OCI-LY1 (cell line): ENCODE measurements around the gene ADK.
A peak's percentile ranks its signal among the peaks of the same experiment; 100 is the strongest.

Source experiments
- H2AFZ ChIP-seq: fragments of 200-600 bp; sonication (generic), shearing (Covaris generic); 2 replicates; pipeline ENCODE4 v1.6.0; 2014; ENCODE audit warnings: antibody characterized with exemption, mild to moderate bottlenecking, low read length
- H3F3A ChIP-seq: fragments of 200-600 bp; sonication (generic), shearing (Covaris generic); 2 replicates; pipeline ENCODE4 v1.6.0; 2014; ENCODE audit warnings: mild to moderate bottlenecking, antibody characterized with exemption, low read length, moderate library complexity; ENCODE audit not compliant: insufficient read depth
- H3K27ac ChIP-seq: fragments of 200-600 bp; sonication (generic); 2 replicates; pipeline ENCODE4 v1.5.1; 2014; ENCODE audit warnings: low read length, mixed run types, mild to moderate bottlenecking, low read depth; ENCODE audit not compliant: poor library complexity, severe bottlenecking
- H3K27me3 ChIP-seq: fragments of 200-600 bp; sonication (generic); 2 replicates; pipeline ENCODE4 v1.6.0; 2014; ENCODE audit warnings: antibody characterized with exemption, mild to moderate bottlenecking, low read length, moderate library complexity; ENCODE audit not compliant: insufficient read depth
- H3K36me3 ChIP-seq: fragments of 200-600 bp; sonication (generic); 2 replicates; pipeline ENCODE4 v1.6.1; 2014; ENCODE audit warnings: mild to moderate bottlenecking, antibody characterized with exemption, low read length, moderate library complexity, mixed read lengths; ENCODE audit not compliant: insufficient read depth
- H3K4me1 ChIP-seq: fragments of 200-600 bp; sonication (generic); 2 replicates; pipeline ENCODE4 v1.5.1; 2014; ENCODE audit warnings: mild to moderate bottlenecking, low read length, moderate library complexity; ENCODE audit not compliant: insufficient read depth, severe bottlenecking
- H3K4me2 ChIP-seq: fragments of 200-600 bp; sonication (generic), shearing (Covaris generic); 2 replicates; pipeline ENCODE4 v1.6.1; 2014; ENCODE audit warnings: low read length
- H3K4me3 ChIP-seq: fragments of 200-600 bp; sonication (generic); 2 replicates; pipeline ENCODE4 v1.5.1; 2014; ENCODE audit warnings: low read length, low read depth, mild to moderate bottlenecking, mixed read lengths; ENCODE audit not compliant: poor library complexity, severe bottlenecking
- H3K79me2 ChIP-seq: fragments of 200-600 bp; shearing (Covaris generic); 2 replicates; pipeline ENCODE4 v1.6.1; 2016; ENCODE audit warnings: mixed run types, low read length, mixed read lengths; ENCODE audit not compliant: insufficient read depth
- H3K9ac ChIP-seq: fragments of 200-600 bp; sonication (generic), shearing (Covaris generic); 2 replicates; pipeline ENCODE4 v1.6.1; 2014; ENCODE audit warnings: mild to moderate bottlenecking, low read length, mixed read lengths
- H3K9me2 ChIP-seq: fragments of 200-600 bp; sonication (generic), shearing (Covaris generic); 2 replicates; pipeline ENCODE4 v1.6.1; 2014; ENCODE audit warnings: low read depth, mild to moderate bottlenecking, low read length, mixed read lengths
- H3K9me3 ChIP-seq: fragments of 200-600 bp; shearing (Covaris generic); 2 replicates; pipeline ENCODE4 v1.6.1; 2014; ENCODE audit warnings: low read length, mixed read lengths
- H4K20me1 ChIP-seq: fragments of 200-600 bp; sonication (generic), shearing (Covaris generic); 2 replicates; pipeline ENCODE4 v1.6.0; 2016; ENCODE audit warnings: mild to moderate bottlenecking, low read length; ENCODE audit not compliant: insufficient read depth
- CTCF ChIP-seq: fragments of 200-600 bp; sonication (generic), shearing (Covaris generic); IDR thresholded peaks from 2 replicates; pipeline ENCODE4 v1.5.1; 2017; ENCODE audit warnings: mild to moderate bottlenecking, antibody characterized with exemption, low read length, moderate library complexity, mixed read lengths
- EZH2 ChIP-seq: fragments of 200-600 bp; sonication (generic), shearing (Covaris generic); IDR thresholded peaks from 2 replicates; pipeline ENCODE4 v1.8.0; 2017; ENCODE audit warnings: borderline replicate concordance, mixed run types, mild to moderate bottlenecking, antibody characterized with exemption, low read length, moderate library complexity, mixed read lengths

The ADK gene

GRCh38 chr10:74419491-74419951 is 268.5 kb downstream of the ADK start:
- Histone ChIP-seq H3K36me3 (0 out of 2 replicates have a peak, but pooled peaks cover 8% of the 10 kb centered on the region), H3K4me1 (peaks cover 26% of the 10 kb centered on the region), H4K20me1 (no peaks in the 10 kb centered on the region), H3K9me2 (no peaks in the 10 kb centered on the region), H3K27me3 (no peaks in the 10 kb centered on the region), H3K9me3 (no peaks in the 10 kb centered on the region), H3K27ac (no peak overlapping the region), H3F3A (no peaks in the 10 kb centered on the region), H3K9ac (no peak overlapping the region), H3K4me3 (no peak overlapping the region), H3K79me2 (no peaks in the 10 kb centered on the region), H2AFZ (no peak overlapping the region), H3K4me2 (no peak overlapping the region)
- no peak for TF ChIP-seq EZH2

- Histone ChIP-seq H3K9ac (no peak overlapping the region), H3K27ac (no peak overlapping the region), H3K27me3 (no peaks in the 10 kb centered on the region), H3K79me2 (no peaks in the 10 kb centered on the region), H3F3A (no peaks in the 10 kb centered on the region), H3K9me3 (no peaks in the 10 kb centered on the region), H3K4me1 (peaks cover 26% of the 10 kb centered on the region), H3K4me3 (no peak overlapping the region), H3K9me2 (no peaks in the 10 kb centered on the region), H2AFZ (no peak overlapping the region), H3K36me3 (0 out of 2 replicates have a peak, but pooled peaks cover 8% of the 10 kb centered on the region), H4K20me1 (no peaks in the 10 kb centered on the region), H3K4me2 (no peak overlapping the region)
- TF ChIP-seq CTCF: peak; percentile 79
- TF ChIP-seq EZH2: no peak
Measured at GRCh38 chr10:74419958-74420375, 268.9 kb downstream of the ADK start.

- Histone ChIP-seq H3F3A (no peaks in the 10 kb centered on the region), H3K9me2 (no peaks in the 10 kb centered on the region), H2AFZ (no peak overlapping the region), H3K4me1 (peaks cover 8% of the 10 kb centered on the region), H3K9me3 (no peaks in the 10 kb centered on the region), H3K4me2 (no peak overlapping the region), H3K27ac (no peak overlapping the region), H3K9ac (no peak overlapping the region), H3K4me3 (no peak overlapping the region), H3K79me2 (no peaks in the 10 kb centered on the region), H3K27me3 (no peaks in the 10 kb centered on the region), H4K20me1 (no peaks in the 10 kb centered on the region), H3K36me3 (0 out of 2 replicates have a peak, but pooled peaks cover 8% of the 10 kb centered on the region)
- TF ChIP-seq EZH2: no peak
- no peak for TF ChIP-seq CTCF
Measured at GRCh38 chr10:74424565-74424964, 273.5 kb downstream of the ADK start.

DNA sequence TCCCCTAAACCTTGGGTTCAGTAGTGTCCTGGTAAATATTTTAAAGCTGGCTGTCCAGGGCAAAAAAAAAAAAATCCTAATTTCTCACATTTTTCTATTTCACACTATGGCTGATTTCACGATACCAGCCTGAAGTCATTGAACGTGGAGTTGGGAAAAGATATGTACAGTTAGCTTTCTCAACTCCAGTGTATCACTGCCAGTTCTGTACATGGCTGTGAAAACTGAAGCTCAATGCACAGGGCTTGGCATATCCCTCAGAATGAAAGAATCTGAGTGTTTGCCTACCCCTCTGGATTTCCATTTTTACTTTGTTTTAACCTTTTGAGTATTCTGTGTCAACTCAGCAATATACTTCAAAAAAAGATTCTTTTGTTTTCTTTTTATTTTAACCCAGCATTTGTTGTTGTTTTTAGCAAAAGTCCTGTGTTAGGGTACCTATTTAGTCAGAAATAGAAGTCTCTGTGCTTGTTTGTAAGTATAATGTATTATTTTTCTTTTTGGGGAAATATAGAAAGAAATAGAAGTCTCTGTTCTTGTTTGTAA is 274.5 kb downstream of the ADK start:
- Histone ChIP-seq H3K36me3 (0 out of 2 replicates have a peak, but pooled peaks cover 8% of the 10 kb centered on the region), H3K9me2 (no peaks in the 10 kb centered on the region), H3K4me1 (no peaks in the 10 kb centered on the region), H3K27ac (no peak overlapping the region), H3K27me3 (no peaks in the 10 kb centered on the region), H3K4me2 (no peak overlapping the region), H3K9me3 (no peaks in the 10 kb centered on the region), H3K4me3 (no peak overlapping the region), H3K9ac (no peak overlapping the region), H4K20me1 (no peaks in the 10 kb centered on the region), H2AFZ (no peak overlapping the region), H3F3A (no peaks in the 10 kb centered on the region), H3K79me2 (no peaks in the 10 kb centered on the region)
- TF ChIP-seq CTCF (no peak), EZH2 (no peak)
